NCI-H1092 (cell line): ENCODE data around the gene C11orf65.

ENCODE experiments used
- DNase-seq: peaks from one replicate; lab custom pipeline; 2025; lab: John Stamatoyannopoulos, UW

C11orf65 gene, protein sequence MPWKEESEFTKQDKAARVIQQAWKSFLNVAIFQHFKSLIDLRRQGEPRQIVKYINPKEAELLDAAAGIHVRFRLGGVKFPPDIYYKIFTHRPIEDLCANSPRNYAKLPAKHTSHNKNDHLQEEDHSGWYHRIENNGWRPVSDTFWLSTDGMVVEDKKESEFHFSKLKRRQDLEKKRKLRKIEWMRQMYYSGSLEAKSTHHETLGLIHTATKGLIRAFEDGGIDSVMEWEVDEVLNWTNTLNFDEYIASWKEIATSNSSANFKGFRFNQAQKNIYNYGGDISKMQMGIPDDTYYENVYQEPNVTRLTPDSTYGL

DNA sequence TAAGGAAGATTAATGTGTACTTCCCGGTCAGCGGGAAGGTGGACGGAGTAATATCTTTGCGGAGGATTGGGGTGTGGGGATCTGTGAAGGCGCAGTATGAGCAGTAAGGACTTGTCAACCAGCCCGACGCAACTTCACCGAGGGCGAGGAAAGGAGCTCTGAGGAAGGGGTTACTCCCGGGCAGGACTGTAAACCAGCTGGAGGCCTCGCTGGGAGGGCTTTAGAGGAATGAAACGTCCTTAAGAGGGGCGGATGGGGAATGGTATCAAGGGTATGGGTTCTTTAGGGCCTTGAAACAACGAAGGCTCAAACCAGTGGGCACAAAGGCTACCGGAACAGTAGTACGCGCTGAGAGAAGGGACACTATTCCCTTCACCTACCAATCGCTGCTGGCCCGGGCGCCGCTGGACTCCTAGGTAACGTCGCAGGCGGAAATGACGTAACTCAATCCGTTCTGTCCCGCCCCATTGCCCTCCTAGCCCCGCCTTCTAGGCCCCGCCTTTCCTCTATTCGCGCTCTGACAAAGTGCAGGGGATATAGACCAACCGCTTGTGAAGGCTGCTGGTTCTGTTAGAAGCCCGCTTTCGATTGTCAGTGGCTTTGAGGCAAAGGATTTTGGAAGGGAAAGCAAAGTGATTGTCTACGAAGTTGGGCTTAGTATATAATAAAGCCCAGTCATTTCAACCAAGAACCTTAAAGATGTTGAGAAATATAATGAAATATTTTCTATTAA, at the start of gene C11orf65:
Gene C11orf65 (minus strand): TSS at position 439 of the 733 bp plus-strand sequence. CDS start 5,970 bp downstream, outside the sequence.
- DNase-seq = peak; percentile 99

- DNase-seq = no peak
Observed at GRCh38 chr11:108516125-108516524, 48.8 kb upstream of the C11orf65 start.

DNA sequence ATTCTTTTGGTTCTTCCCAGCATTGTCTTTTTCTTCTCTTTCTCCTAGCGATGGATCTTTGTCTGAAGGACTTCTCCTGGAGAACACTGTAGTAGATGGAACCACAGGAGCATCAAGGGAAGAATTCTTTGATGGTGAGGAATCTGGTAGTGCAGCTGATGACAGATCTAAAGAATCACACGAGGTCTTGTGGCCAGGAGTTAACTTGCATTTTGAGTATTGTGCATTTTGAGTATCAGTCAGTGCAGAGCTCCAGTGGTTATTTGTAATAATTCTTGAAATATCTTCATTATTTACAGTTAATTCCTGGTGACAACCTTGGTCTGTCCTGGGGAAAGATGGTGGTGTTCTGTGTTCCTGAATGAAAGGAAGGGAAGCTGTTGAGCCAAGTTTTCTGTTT, 45.4 kb upstream of the C11orf65 start:
- DNase-seq = no peak

DNA sequence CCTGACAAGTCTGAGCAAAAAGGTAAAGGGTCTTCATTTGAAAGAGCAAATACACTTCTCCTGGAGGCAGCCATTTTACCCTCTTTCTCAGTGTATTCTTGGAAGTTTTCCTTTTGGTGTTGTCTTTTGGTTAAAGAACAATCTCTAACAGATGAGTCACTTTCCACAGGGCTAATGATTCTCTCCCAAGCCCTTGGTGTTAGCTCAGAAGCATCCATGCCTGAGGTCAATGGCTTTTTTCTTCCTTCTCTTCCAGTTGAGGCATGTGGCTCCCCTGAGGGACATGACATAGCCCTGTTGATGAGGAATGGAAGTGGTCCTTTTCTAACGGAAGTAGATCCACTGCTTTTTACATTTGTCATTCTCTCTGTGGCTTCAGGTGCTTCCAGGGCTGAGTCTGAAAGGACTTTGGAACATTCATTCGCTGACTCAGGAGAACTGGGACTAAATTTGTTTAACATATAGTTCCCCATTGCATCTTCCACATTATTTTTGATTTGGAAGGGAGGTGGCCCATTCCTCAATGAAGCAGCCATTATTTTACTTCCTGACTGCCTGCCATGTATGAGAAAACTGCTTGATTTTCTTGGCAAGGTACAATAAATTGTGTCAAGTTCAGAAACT, 44.6 kb upstream of the C11orf65 start:
- no peak for DNase-seq

GRCh38 chr11:108508653-108509593, 41.6 kb upstream of the C11orf65 start:
- no peak for DNase-seq

GRCh38 chr11:108501396-108501795, 34.1 kb upstream of the C11orf65 start:
- no peak for DNase-seq

- DNase-seq = no peak
Observed at GRCh38 chr11:108500721-108501120, 33.4 kb upstream of the C11orf65 start.

DNA sequence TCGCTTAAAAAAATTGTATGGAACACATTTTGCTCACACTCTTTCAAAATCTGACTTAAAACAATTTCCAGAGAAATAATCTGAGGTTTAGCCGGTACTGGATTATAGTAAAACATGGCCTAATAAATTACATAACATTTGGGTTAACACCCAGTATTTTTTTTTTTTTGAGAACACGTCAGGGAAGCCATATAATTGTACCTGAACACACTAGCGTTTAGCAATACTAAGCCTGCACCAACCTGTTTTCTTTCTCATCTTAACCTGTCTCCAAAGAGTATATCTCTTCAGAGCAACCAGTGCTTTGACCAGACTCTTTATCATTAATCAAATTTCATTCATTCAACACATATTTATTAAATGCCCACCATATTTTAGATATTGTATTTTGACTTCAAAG, 32.8 kb upstream of the C11orf65 start:
- DNase-seq = no peak

- no peak for DNase-seq
Observed at GRCh38 chr11:108498816-108499408, 31.6 kb upstream of the C11orf65 start.

GRCh38 chr11:108498046-108498815, 30.9 kb upstream of the C11orf65 start, which contains the start of gene POGLUT3:
TSS of gene POGLUT3 (minus strand) at chr11:108498384. CDS start at chr11:108498366, 18 bp downstream.
- peak; percentile 76 for DNase-seq

- DNase-seq = peak; percentile 67
Observed at GRCh38 chr11:108497317-108498045, 30.2 kb upstream of the C11orf65 start.

- DNase-seq = no peak
Observed at GRCh38 chr11:108496643-108497256, 29.4 kb upstream of the C11orf65 start.

DNA sequence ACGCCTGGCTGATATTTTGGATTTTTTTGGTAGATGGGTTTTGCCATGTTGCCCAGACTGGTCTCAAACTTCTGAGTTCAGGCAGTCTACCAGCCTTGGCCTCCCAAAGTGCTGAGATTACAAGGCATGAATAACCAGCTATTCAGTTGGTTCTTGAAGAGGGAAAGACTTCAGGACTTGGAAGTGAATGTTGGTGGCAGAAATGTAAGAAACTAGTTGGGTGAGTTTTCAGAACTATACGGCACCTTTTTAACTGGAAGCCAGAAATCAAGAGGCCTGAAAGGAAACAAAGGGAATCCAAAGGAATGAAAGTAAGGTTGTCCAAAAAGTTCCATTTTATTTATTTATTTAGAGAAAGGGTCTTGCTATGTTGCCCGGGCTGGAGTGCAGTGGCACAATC, 28.0 kb upstream of the C11orf65 start:
- no peak for DNase-seq

DNA sequence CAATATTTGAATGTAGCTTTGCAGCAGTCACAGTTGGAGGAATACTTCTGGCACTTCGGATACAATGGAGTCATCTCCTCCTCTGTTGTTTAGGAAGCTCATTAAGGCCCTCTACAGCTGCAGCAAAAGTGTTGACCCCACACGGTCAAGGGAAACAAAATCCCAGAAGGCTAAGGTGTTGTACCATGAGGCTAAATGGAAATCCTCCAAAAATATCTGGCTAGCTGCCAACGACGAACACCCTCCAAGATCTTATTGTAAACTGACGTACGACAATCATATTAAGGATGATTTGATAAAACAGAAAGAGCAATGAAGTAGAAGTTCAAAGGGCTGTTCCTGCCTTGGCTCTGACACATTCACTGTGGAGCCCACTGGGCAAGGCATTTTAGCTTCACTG, 26.9 kb upstream of the C11orf65 start:
- peak; percentile 21 for DNase-seq

- DNase-seq = no peak
Observed at GRCh38 chr11:108491936-108492335, 24.6 kb upstream of the C11orf65 start.

DNA sequence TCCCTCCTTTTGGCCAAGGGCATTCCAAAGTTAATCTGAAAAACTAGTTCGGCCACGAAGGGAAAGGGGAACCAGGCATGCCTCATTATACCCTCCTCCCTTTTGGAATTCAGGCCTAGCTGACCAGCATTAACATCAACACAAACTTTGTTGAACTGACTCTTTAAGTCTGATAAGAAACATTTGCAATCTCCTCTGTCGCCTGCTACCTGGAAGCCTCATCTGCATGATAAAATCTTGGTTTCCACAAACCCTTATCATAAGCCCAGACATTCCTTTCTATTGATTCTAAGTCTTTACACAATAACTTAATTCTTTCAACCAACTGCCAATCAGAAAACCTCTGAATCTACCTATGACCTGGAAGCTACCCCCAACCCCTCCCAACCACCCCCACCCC, 19.5 kb upstream of the C11orf65 start:
- DNase-seq = no peak

DNA sequence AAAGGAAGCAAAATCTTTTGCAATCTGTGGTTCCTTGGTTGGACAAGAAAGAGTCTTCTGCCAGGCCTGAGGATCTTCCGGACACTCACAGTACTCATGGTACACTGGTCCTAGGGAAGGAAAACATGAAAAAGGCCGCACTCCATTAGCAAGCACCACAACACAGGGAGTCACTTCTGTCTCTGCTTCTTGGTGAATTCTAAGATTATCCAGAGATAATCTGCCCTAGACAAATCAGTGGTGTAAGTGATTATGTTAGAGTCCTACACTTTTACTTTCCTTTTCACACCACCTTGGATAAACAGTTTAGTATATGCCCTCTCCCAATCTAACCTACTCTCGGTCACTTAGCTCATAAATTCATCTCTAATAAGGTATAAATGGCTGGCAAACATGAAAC, 19.0 kb upstream of the C11orf65 start:
- DNase-seq = no peak

- no peak for DNase-seq
Observed at GRCh38 chr11:108483163-108483562, 15.8 kb upstream of the C11orf65 start.

GRCh38 chr11:108474664-108475463, 7.5 kb upstream of the C11orf65 start:
- DNase-seq = no peak
